ENCODE results near the gene POM121. TPM values are rescaled to one million over a fixed set of nuclear protein-coding genes. Genes with fewer than 3 reads are reported as not detected.
"Not testable (repeated sequence)": the region's sequence is repeated elsewhere in the genome, so short reads cannot be mapped to it uniquely, and the experiment has no call there.

POM121 gene
- total and polyA plus RNA-seq, 2 of the 8 experiments (the other 6 are each of a cell fraction or from before 2014, with no cell fraction given), result 11.5 to 57.0 TPM

DNA sequence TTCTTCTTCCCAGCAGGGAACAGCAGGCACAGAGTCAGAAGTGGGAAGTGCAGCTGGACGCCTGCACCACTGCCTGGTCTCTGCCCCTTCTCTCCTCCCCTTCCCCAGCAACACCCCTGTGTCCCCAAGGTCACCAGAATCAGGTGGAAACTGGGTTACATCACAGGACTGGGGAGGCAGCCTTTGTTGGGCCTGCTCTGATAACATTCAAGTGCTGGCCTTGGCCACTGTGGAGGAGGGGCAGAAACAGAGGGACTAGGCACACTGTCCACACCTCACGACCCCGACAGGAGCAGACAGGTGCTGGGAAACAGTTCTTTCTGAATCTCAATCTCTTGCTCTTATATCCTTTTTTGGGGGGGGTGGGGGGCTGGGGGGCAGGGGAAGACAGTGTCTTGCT lies 42.0 kb downstream of the POM121 start:
- H3K9me3 ChIP-seq (ENCODE audit: insufficient read depth in 2 of 2, low read depth in 1 of 2, low read length in 1 of 2); H3K79me2 ChIP-seq (ENCODE audit: control insufficient read depth in 1 of 2, insufficient read depth in 2 of 2, low read length in 2 of 2); H3K4me3 ChIP-seq (ENCODE audit: extremely low read depth in 1 of 4, insufficient read depth in 2 of 4, low read depth in 3 of 4, low read length in 4 of 4); H3K23me2 ChIP-seq (ENCODE audit: low read depth, low read length); H3K9ac ChIP-seq (replicated peaks in 1 of 4; ENCODE audit: extremely low read depth in 1 of 4, low read depth in 3 of 4, low read length in 3 of 4); H2BK20ac ChIP-seq (ENCODE audit: low read length); H2AFZ ChIP-seq (ENCODE audit: low read length); DNase-seq (ENCODE audit: low read depth in 1 of 2, low spot score in 2 of 2); FAIRE-seq; H3K4ac ChIP-seq (replicated peaks; ENCODE audit: insufficient read length, low read depth, low read length); H3K14ac ChIP-seq (ENCODE audit: insufficient read length); H2AK5ac ChIP-seq (ENCODE audit: low read depth, low read length); H3K56ac ChIP-seq (replicated peaks; ENCODE audit: insufficient read length, low read depth, low read length); H4K91ac ChIP-seq (replicated peaks; ENCODE audit: insufficient read length, low read length); H3K4me1 ChIP-seq (replicated peaks in 1 of 4; ENCODE audit: control insufficient read depth in 3 of 4, insufficient read depth in 4 of 4, low read length in 3 of 4); H4K5ac ChIP-seq (ENCODE audit: insufficient read length, low read depth, low read length); H3K27me3 ChIP-seq (replicated peaks in 1 of 4; ENCODE audit: control insufficient read depth in 3 of 4, extremely low read depth in 1 of 4, insufficient read depth in 3 of 4, low read length in 3 of 4); H3K18ac ChIP-seq (ENCODE audit: extremely low read depth, low read length); POLR2A ChIA-PET (ENCODE audit: partially characterized antibody); H2BK5ac ChIP-seq (ENCODE audit: low read depth, low read length); H2BK120ac ChIP-seq (replicated peaks; ENCODE audit: low read depth, low read length); CTCF ChIA-PET (ENCODE audit: partially characterized antibody); H3K36me3 ChIP-seq (ENCODE audit: control insufficient read depth in 2 of 4, insufficient read depth in 4 of 4, low read length in 3 of 4); H2BK12ac ChIP-seq (ENCODE audit: low read depth, low read length); H3K79me1 ChIP-seq (ENCODE audit: low read depth, low read length); H3K23ac ChIP-seq (ENCODE audit: insufficient read length); H3K27ac ChIP-seq (ENCODE audit: low read depth, low read length); H4K20me1 ChIP-seq (replicated peaks in 1 of 2; ENCODE audit: control insufficient read depth in 1 of 2, insufficient read depth in 2 of 2, low read length in 2 of 2); H2BK15ac ChIP-seq (ENCODE audit: low read length); H3K4me2 ChIP-seq (ENCODE audit: insufficient read depth in 1 of 2, low read depth in 2 of 2, low read length in 2 of 2); H4K8ac ChIP-seq (ENCODE audit: extremely low read depth, insufficient read depth, low read length): not testable (repeated sequence)
- 90% methylated on average over 2 of the region's 3 CpGs; no CpG with 5 or more reads in 1 of the 2 experiments for WGBS, 2 experiments (ENCODE audit: extremely low coverage in 1 of 2, insufficient coverage in 1 of 2, insufficient read length in 1 of 2, insufficient replicate concordance in 2 of 2, low coverage in 1 of 2, low lambda C conversion rate in 2 of 2, missing lambda C conversion rate in 1 of 2)

GRCh38 chr7:72968980-72969516 lies 44.2 kb downstream of the POM121 start, which contains the start of gene TRIM74:
Gene TRIM74, minus strand, starts transcription at chr7:72969466. Its CDS starts 3,309 bp downstream, at chr7:72966157.
- H4K91ac ChIP-seq (replicated peaks; ENCODE audit: insufficient read length, low read length); H3K4me2 ChIP-seq (ENCODE audit: insufficient read depth in 1 of 2, low read depth in 2 of 2, low read length in 2 of 2); H3K9me3 ChIP-seq (ENCODE audit: insufficient read depth in 2 of 2, low read depth in 1 of 2, low read length in 1 of 2); H3K4me1 ChIP-seq (replicated peaks in 1 of 4; ENCODE audit: control insufficient read depth in 3 of 4, insufficient read depth in 4 of 4, low read length in 3 of 4); H4K5ac ChIP-seq (ENCODE audit: insufficient read length, low read depth, low read length); H3K23ac ChIP-seq (ENCODE audit: insufficient read length); H3K23me2 ChIP-seq (ENCODE audit: low read depth, low read length); H3K4me3 ChIP-seq (ENCODE audit: extremely low read depth in 1 of 4, insufficient read depth in 2 of 4, low read depth in 3 of 4, low read length in 4 of 4); H2AFZ ChIP-seq (ENCODE audit: low read length); H2BK120ac ChIP-seq (replicated peaks; ENCODE audit: low read depth, low read length); H3K4ac ChIP-seq (replicated peaks; ENCODE audit: insufficient read length, low read depth, low read length); H3K27me3 ChIP-seq (replicated peaks in 1 of 4; ENCODE audit: control insufficient read depth in 3 of 4, extremely low read depth in 1 of 4, insufficient read depth in 3 of 4, low read length in 3 of 4); H2BK12ac ChIP-seq (ENCODE audit: low read depth, low read length); H3K79me2 ChIP-seq (ENCODE audit: control insufficient read depth in 1 of 2, insufficient read depth in 2 of 2, low read length in 2 of 2); H3K27ac ChIP-seq (ENCODE audit: low read depth, low read length); DNase-seq (ENCODE audit: low read depth in 1 of 2, low spot score in 2 of 2); H4K8ac ChIP-seq (ENCODE audit: extremely low read depth, insufficient read depth, low read length); H3K18ac ChIP-seq (ENCODE audit: extremely low read depth, low read length); H3K9ac ChIP-seq (replicated peaks in 1 of 4; ENCODE audit: extremely low read depth in 1 of 4, low read depth in 3 of 4, low read length in 3 of 4); CTCF ChIA-PET (ENCODE audit: partially characterized antibody); H2AK5ac ChIP-seq (ENCODE audit: low read depth, low read length); H3K14ac ChIP-seq (ENCODE audit: insufficient read length); H4K20me1 ChIP-seq (replicated peaks in 1 of 2; ENCODE audit: control insufficient read depth in 1 of 2, insufficient read depth in 2 of 2, low read length in 2 of 2); H3K56ac ChIP-seq (replicated peaks; ENCODE audit: insufficient read length, low read depth, low read length); H2BK15ac ChIP-seq (ENCODE audit: low read length); H2BK5ac ChIP-seq (ENCODE audit: low read depth, low read length); H3K79me1 ChIP-seq (ENCODE audit: low read depth, low read length); H2BK20ac ChIP-seq (ENCODE audit: low read length); H3K36me3 ChIP-seq (ENCODE audit: control insufficient read depth in 2 of 4, insufficient read depth in 4 of 4, low read length in 3 of 4); FAIRE-seq; POLR2A ChIA-PET (ENCODE audit: partially characterized antibody): not testable (repeated sequence)
- WGBS, 2 experiments (ENCODE audit: extremely low coverage in 1 of 2, insufficient coverage in 1 of 2, insufficient read length in 1 of 2, insufficient replicate concordance in 2 of 2, low coverage in 1 of 2, low lambda C conversion rate in 2 of 2, missing lambda C conversion rate in 1 of 2), result 89% methylated on average over 7 of the region's 36 CpGs; no CpG with 5 or more reads in 1 of the 2 experiments

Data from H1 (cell line).